Naive thymus-derived CD4-positive, alpha-beta T cell (primary cell): ENCODE measurements around the gene FAM210B. TPM values are rescaled to one million over a fixed set of nuclear protein-coding genes. Genes with fewer than 3 reads are reported as not detected.

Experiments used
- ATAC-seq: fragments of 150-1000 bp; cut with Tn5 transposase; 2 replicates; pipeline ENCODE4 v1.10.0; 2021; ENCODE audit warnings: mild to moderate bottlenecking, moderate library complexity
- CTCF ChIA-PET: fragments of 350-600 bp; sonication (Branson Sonifier 250); formaldehyde crosslinking; loops from one replicate; lab custom pipeline; 2021; ENCODE audit warnings: antibody characterized with exemption; lab: Charles Lee
- POLR2A ChIA-PET: fragments of 350-600 bp; sonication (Branson Sonifier 250); formaldehyde crosslinking; loops from one replicate; lab custom pipeline; 2021; ENCODE audit warnings: antibody characterized with exemption, inconsistent platforms; lab: Charles Lee
- DNase-seq, 9 donors: peaks; one replicate each; pipeline versions ENCODE4 v3.0.0 to v3.0.0-alpha.2; 2020 to 2022; ENCODE audit warnings: mixed read lengths in 1 of 9
- H3K27ac ChIP-seq: one replicate; pipeline ENCODE4 v1.7.0; 2013; ENCODE audit warnings: mild to moderate bottlenecking, low read depth, low read length, moderate library complexity
- H3K27me3 ChIP-seq, 2 donors: one replicate each; pipeline ENCODE4 v1.7.0; 2013; ENCODE audit warnings: low read length in 2 of 2, mild to moderate bottlenecking in 2 of 2, moderate library complexity in 2 of 2; ENCODE audit not compliant: control insufficient read depth in 2 of 2, insufficient read depth in 2 of 2
- H3K36me3 ChIP-seq, 3 experiments: 1 replicate in 2 of 3; 2 replicates in 1 of 3; pipeline ENCODE4 v1.7.0; 2013; ENCODE audit warnings: low read length in 3 of 3, mild to moderate bottlenecking in 3 of 3, moderate library complexity in 1 of 3; ENCODE audit not compliant: insufficient read depth in 3 of 3, control insufficient read depth in 2 of 3
- H3K4me1 ChIP-seq, 2 donors: one replicate each; pipeline ENCODE4 v1.7.0; 2013; ENCODE audit warnings: low read length in 2 of 2, mild to moderate bottlenecking in 2 of 2, moderate library complexity in 1 of 2; ENCODE audit not compliant: control insufficient read depth in 2 of 2, insufficient read depth in 2 of 2
- H3K4me3 ChIP-seq: 2 replicates; pipeline ENCODE4 v1.7.0; 2013; ENCODE audit warnings: mild to moderate bottlenecking, low read length
- H3K9me3 ChIP-seq, 3 experiments: 1 replicate in 2 of 3; 2 replicates in 1 of 3; pipeline ENCODE4 v1.7.0; 2013; ENCODE audit warnings: low read length in 3 of 3; ENCODE audit not compliant: control insufficient read depth in 2 of 3
- H3K27ac Mint-ChIP-seq, 9 donors: one replicate each; pipeline ENCODE4 v1.8.0; 2020 to 2022; ENCODE audit warnings: mixed read lengths in 9 of 9, mild to moderate bottlenecking in 8 of 9, moderate library complexity in 5 of 9, inconsistent platforms in 2 of 9
- H3K27me3 Mint-ChIP-seq, 5 donors: one replicate each; pipeline ENCODE4 v1.8.0; 2021 to 2022; ENCODE audit warnings: mixed read lengths in 5 of 5, mild to moderate bottlenecking in 1 of 5
- H3K36me3 Mint-ChIP-seq, 5 donors: one replicate each; pipeline ENCODE4 v1.8.0; 2020 to 2022; ENCODE audit warnings: mixed read lengths in 5 of 5, mild to moderate bottlenecking in 3 of 5, inconsistent platforms in 1 of 5
- H3K4me1 Mint-ChIP-seq, 7 donors: one replicate each; pipeline ENCODE4 v1.8.0; 2020 to 2022; ENCODE audit warnings: mixed read lengths in 7 of 7, mild to moderate bottlenecking in 3 of 7, inconsistent platforms in 1 of 7
- H3K4me3 Mint-ChIP-seq, 10 donors: one replicate each; pipeline ENCODE4 v1.8.0; 2020 to 2022; ENCODE audit warnings: mild to moderate bottlenecking in 10 of 10, mixed read lengths in 10 of 10, moderate library complexity in 6 of 10, inconsistent platforms in 2 of 10
- H3K9me3 Mint-ChIP-seq, 11 donors: one replicate each; pipeline ENCODE4 v1.8.0; 2020 to 2022; ENCODE audit warnings: mixed read lengths in 11 of 11, mild to moderate bottlenecking in 4 of 11, inconsistent platforms in 1 of 11, moderate library complexity in 1 of 11
- intact Hi-C, 2 donors: fragments of 100-400 bp; cut with micrococcal nuclease; formaldehyde crosslinking; loops; one replicate each; pipeline ENCODE4 v1.15.1; 2023
- polyA plus RNA-seq, 2 donors: library from polyadenylated mRNA; unstranded; fragments of 300-500 nt; fragmentation: Illumina TruSeq; gene quantifications; one replicate each; pipeline ENCODE4 v1.2.3, GENCODE V29; 2021
- total RNA-seq, 6 experiments: library from RNA in 5 of 6; stranded (reverse) in 5 of 6; gene quantifications; 1 replicate in 5 of 6; 2 replicates in 1 of 6; pipeline ENCODE4 v1.2.3 and lab custom pipeline; 2021 to 2026

Gene FAM210B
- total and polyA plus RNA-seq, 7 experiments from 2014 or later: 8.1 to 43.2 (median 30.6) TPM

DNA sequence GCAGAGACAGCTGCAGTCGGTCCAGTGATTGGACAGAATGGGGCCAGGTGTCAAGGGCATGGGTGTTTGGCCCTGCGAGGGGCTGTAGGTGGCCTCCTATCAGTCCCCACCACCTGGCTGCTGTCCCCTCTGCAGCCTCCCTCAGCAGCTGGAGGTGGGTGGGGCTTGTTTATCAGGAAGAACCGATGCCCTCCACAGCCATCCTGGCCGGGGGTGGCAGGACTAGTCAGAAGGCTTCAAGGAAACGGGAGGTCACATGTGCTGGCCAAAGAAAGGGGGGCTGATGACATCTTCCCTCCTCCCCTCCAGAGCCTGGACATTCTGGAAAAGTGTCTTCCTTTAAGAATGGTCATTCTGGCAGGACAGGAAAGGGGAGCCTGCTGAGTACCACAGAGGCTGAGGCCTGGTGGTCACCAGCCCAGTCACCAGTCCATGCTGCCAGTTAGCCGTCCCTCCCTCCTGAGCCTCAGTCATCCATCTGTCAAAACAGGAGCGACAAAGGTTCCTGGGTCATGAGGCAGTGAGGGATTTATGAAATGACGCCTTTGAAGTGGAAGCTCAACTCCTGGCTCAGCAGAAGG is 4.1 kb downstream of the FAM210B start:
- Mint-ChIP-seq H3K4me3 (no peak overlapping the region), H3K27me3 (peaks cover 0 to under 1% (median 0%) of the 10 kb centered on the region in 5 donors), H3K36me3 (peaks cover 0 to 27% (median 12%) of the 10 kb centered on the region in 5 donors), H3K9me3 (no peaks in the 10 kb centered on the region), H3K4me1 (peaks cover 13 to 29% (median 22%) of the 10 kb centered on the region in 7 donors), H3K27ac (no peak overlapping the region)
- ChIA-PET CTCF (no interaction called here), POLR2A (no interaction called here)
- DNase-seq (no peak), ATAC-seq (no peak)
- peaks cover 0 to 14% of the 10 kb centered on the region in 2 donors for H3K4me1 ChIP-seq
- intact Hi-C loops: no loop called here
- no peak overlapping the region for H3K4me3 ChIP-seq
- H3K36me3 ChIP-seq: peaks cover 0 to 28% (median 6%) of the 10 kb centered on the region in 3 experiments
- H3K9me3 ChIP-seq: no peaks in the 10 kb centered on the region
- H3K27ac ChIP-seq: no peak overlapping the region
- no peaks in the 10 kb centered on the region for H3K27me3 ChIP-seq

DNA sequence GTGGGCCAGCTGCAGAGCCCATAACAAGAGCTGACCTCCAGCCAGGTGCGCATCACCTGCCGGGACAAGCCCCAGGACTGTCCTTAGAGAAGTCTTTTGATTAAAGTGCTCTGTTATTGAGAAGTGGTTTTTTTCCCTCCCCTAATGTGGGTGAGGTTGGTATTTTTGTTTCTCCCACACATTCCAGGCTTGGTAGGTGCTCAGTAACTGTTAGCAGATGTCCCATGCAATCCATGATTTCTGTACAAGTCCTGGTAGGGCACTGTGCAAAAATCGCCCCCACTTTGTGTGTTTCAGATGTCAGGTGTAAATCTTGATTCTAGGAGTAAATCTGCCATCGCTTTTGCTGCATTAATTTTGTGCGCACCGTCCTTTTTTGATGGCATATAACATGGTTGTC is 4.7 kb downstream of the FAM210B start:
- Histone ChIP-seq H3K4me3 (no peak overlapping the region), H3K36me3 (peaks cover 0 to 30% (median 6%) of the 10 kb centered on the region in 3 experiments), H3K4me1 (peaks cover 0 to 14% of the 10 kb centered on the region in 2 donors), H3K27me3 (no peaks in the 10 kb centered on the region), H3K9me3 (no peaks in the 10 kb centered on the region), H3K27ac (no peak overlapping the region)
- POLR2A ChIA-PET: no interaction called here
- CTCF ChIA-PET: no interaction called here
- ATAC-seq (no peak), DNase-seq (no peak)
- intact Hi-C loops: no loop called here
- Mint-ChIP-seq H3K27ac (no peak overlapping the region), H3K27me3 (no peaks in the 10 kb centered on the region), H3K9me3 (no peaks in the 10 kb centered on the region), H3K4me1 (peaks cover 8 to 24% (median 19%) of the 10 kb centered on the region in 7 donors), H3K36me3 (peaks cover 0 to 31% (median 12%) of the 10 kb centered on the region in 5 donors), H3K4me3 (no peak overlapping the region)

DNA sequence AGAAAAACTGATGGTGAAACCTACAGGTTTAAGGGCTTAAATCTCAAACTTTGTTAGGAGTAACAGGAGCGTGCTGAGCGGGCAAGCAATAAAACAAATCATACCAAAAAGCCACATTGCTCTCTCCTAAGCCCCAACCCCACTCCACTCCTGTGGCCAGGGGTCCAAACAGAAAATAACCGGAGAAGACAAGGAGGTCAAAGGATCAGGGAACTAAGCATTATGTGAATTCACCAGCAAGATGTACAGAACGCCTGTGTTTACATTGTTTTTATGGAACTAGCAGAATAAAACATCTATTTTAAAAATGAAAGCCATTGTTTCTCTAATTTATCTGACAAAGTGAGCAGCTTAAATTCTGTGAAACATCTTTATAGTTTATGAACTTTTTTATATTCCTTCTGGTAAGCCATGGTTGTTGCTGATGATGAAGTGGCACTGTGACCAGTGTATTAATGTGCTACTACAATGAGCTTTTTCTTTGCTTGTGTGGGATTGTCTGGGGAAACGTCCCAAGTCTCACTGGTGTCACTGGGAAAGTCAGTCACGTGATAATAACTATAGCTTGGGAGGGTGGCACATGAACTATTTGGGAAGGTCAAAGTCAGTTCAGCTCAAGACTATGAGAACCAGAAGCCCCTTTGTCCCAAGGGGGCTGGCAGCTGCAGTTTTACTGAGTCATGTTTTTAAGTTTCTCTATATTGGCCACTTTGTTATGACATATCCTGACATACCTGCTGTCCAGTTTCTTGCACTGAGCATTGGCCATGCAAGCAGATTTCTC is 9.8 kb downstream of the FAM210B start:
- Histone ChIP-seq H3K9me3 (no peaks in the 10 kb centered on the region), H3K4me1 (no peaks in the 10 kb centered on the region), H3K4me3 (no peak overlapping the region), H3K27me3 (no peaks in the 10 kb centered on the region), H3K27ac (no peak overlapping the region), H3K36me3 (peaks cover 0 to 30% (median 6%) of the 10 kb centered on the region in 3 experiments)
- Mint-ChIP-seq H3K9me3 (no peaks in the 10 kb centered on the region), H3K27ac (no peak overlapping the region), H3K4me3 (no peak overlapping the region), H3K36me3 (peaks cover 5 to 33% (median 12%) of the 10 kb centered on the region in 5 donors), H3K4me1 (peaks cover 0 to 8% (median 0%) of the 10 kb centered on the region in 7 donors), H3K27me3 (no peaks in the 10 kb centered on the region)
- DNase-seq (no peak), ATAC-seq (no peak)
- ChIA-PET CTCF (no interaction called here), POLR2A (no interaction called here)
- intact Hi-C loops: no loop called here

DNA sequence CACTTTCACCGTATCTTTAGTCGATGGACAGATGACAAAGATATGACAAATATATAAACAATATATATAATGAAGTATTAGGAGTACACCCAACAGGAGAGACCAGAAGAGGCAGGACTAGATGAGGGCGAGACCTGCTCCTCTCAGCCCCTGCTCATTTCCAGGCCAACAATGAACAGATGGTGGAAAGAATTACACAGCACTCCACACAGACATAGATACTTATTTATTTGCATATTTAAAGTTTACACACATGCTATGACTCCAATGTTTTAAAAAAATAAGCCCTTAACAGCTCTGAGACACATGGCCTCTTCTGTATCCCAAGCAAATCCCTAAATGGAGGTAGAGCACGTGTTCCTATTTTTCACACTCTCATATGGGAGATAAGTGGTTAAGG is 10.4 kb downstream of the FAM210B start:
- Histone ChIP-seq H3K9me3 (no peaks in the 10 kb centered on the region), H3K4me3 (no peak overlapping the region), H3K36me3 (peaks cover 0 to 30% (median 6%) of the 10 kb centered on the region in 3 experiments), H3K4me1 (no peaks in the 10 kb centered on the region), H3K27ac (no peak overlapping the region), H3K27me3 (no peaks in the 10 kb centered on the region)
- ChIA-PET CTCF (no interaction called here), POLR2A (no interaction called here)
- intact Hi-C loops: no loop called here
- Mint-ChIP-seq H3K9me3 (no peaks in the 10 kb centered on the region), H3K27ac (no peak overlapping the region), H3K27me3 (no peaks in the 10 kb centered on the region), H3K4me1 (peaks cover 0 to 13% (median 0%) of the 10 kb centered on the region in 7 donors), H3K4me3 (no peak overlapping the region), H3K36me3 (peaks cover 5 to 33% (median 12%) of the 10 kb centered on the region in 5 donors)
- no peak for DNase-seq
- ATAC-seq: no peak

DNA sequence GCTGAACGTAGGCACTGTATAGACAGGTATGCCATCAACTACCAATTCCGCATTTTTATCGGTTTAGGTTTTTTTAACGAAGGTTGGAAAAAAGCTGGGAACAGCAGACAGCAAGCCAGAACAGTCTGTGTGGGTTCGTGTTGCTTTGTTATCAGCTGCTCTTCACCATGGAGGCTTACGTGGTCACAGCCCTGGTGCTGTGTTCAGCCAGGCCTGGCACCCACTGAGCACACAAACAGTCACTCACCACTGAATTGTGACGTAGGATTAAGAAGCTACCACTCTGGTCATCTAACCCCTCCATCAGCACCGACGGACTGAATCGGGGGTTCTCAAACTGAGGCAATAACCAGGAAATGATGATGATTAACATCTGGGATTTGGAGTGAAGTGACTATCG is 13.2 kb downstream of the FAM210B start:
- H3K4me3 Mint-ChIP-seq: no peak overlapping the region
- no peaks in the 10 kb centered on the region for H3K4me1 ChIP-seq
- H3K36me3 ChIP-seq: peaks cover 0 to 11% (median 0%) of the 10 kb centered on the region in 3 experiments
- H3K27me3 ChIP-seq: no peaks in the 10 kb centered on the region
- H3K27ac ChIP-seq: no peak overlapping the region
- DNase-seq (no peak), ATAC-seq (no peak)
- H3K27me3 Mint-ChIP-seq: no peaks in the 10 kb centered on the region
- no peak overlapping the region for H3K4me3 ChIP-seq
- ChIA-PET CTCF (interaction anchor here (0.8 kb wide), 1 partner anchor 26 kb away, joined by 3 read pairs; no protein-coding TSS in a partner anchor), POLR2A (no interaction called here)
- intact Hi-C loops: no loop called here
- H3K9me3 ChIP-seq: no peaks in the 10 kb centered on the region
- H3K27ac Mint-ChIP-seq: no peak overlapping the region
- H3K4me1 Mint-ChIP-seq: peaks cover 0 to 28% (median 0%) of the 10 kb centered on the region in 7 donors
- H3K36me3 Mint-ChIP-seq: peaks cover 0 to 29% (median 3%) of the 10 kb centered on the region in 5 donors
- H3K9me3 Mint-ChIP-seq: no peaks in the 10 kb centered on the region

DNA sequence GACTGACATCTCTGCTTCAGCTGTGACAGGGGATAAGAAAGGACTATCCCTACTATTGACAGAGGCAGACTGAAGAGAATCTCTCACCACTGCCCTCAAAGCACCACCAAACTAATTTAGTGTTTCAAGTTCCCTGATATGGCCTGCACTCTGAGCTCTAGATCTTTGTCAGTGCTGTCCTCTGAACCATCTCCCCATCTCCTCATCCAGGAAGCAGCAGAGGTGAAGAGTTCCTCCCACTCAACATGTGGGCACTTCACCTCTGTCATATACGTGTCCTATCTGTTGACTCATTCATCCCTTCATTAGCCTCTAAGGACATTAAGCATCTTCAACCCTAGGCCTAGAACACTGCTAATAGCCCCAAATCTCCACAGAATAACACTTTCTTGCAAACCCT is 14.1 kb downstream of the FAM210B start:
- peaks cover 0 to 3% (median 0%) of the 10 kb centered on the region in 3 experiments for H3K36me3 ChIP-seq
- no peak overlapping the region for H3K4me3 ChIP-seq
- H3K9me3 ChIP-seq: no peaks in the 10 kb centered on the region
- POLR2A ChIA-PET: no interaction called here
- Mint-ChIP-seq H3K9me3 (no peaks in the 10 kb centered on the region), H3K27me3 (no peaks in the 10 kb centered on the region), H3K4me3 (no peak overlapping the region), H3K4me1 (peaks cover 0 to 34% (median 0%) of the 10 kb centered on the region in 7 donors), H3K36me3 (peaks cover 0 to 30% (median 0%) of the 10 kb centered on the region in 5 donors), H3K27ac (peak overlapping the region in 3 of 9 donors; percentile 29 to 47 (median 47))
- no peak for ATAC-seq
- H3K27me3 ChIP-seq: no peaks in the 10 kb centered on the region
- H3K27ac ChIP-seq: no peak overlapping the region
- intact Hi-C loops: no loop called here
- CTCF ChIA-PET: interaction anchor here (0.8 kb wide), 1 partner anchor 25 kb away, joined by 3 read pairs; no protein-coding TSS in a partner anchor
- DNase-seq: no peak
- H3K4me1 ChIP-seq: no peaks in the 10 kb centered on the region
